Karpas-422 (cell line): ENCODE measurements around the gene SRBD1. TPM values are rescaled to one million over a fixed set of nuclear protein-coding genes. Genes with fewer than 3 reads are reported as not detected.

Experiments
- DNase-seq: peaks from one replicate; pipeline ENCODE4 v3.0.0-alpha.2; 2015
- H2AFZ ChIP-seq: fragments of 200-600 bp; sonication (generic); 2 replicates; pipeline ENCODE4 v1.6.1; 2014; ENCODE audit warnings: antibody characterized with exemption, low read length, mixed read lengths
- H3K27ac ChIP-seq: fragments of 200-600 bp; sonication (generic); 2 replicates; pipeline ENCODE4 v1.5.1; 2014; ENCODE audit warnings: mild to moderate bottlenecking, low read length, moderate library complexity
- H3K27me3 ChIP-seq: fragments of 200-600 bp; sonication (generic); 2 replicates; pipeline ENCODE4 v1.6.1; 2014; ENCODE audit warnings: low read length, mixed read lengths
- H3K36me3 ChIP-seq: fragments of 200-600 bp; sonication (generic); 2 replicates; pipeline ENCODE4 v1.6.1; 2014; ENCODE audit warnings: low read length, mixed read lengths; ENCODE audit not compliant: insufficient read depth
- H3K4me1 ChIP-seq: fragments of 200-600 bp; sonication (generic); 2 replicates; pipeline ENCODE4 v1.6.1; 2014; ENCODE audit warnings: mild to moderate bottlenecking, low read length, mixed read lengths
- H3K4me2 ChIP-seq: fragments of 200-600 bp; sonication (generic); 2 replicates; pipeline ENCODE4 v1.6.1; 2014; ENCODE audit warnings: low read length, low read depth, mild to moderate bottlenecking; ENCODE audit not compliant: poor library complexity, severe bottlenecking
- H3K4me3 ChIP-seq: fragments of 200-600 bp; sonication (generic); 2 replicates; pipeline ENCODE4 v1.5.1; 2014; ENCODE audit warnings: mild to moderate bottlenecking, antibody characterized with exemption, low read length, mixed read lengths
- H3K79me2 ChIP-seq: fragments of 200-600 bp; sonication (generic); 2 replicates; pipeline ENCODE4 v1.6.1; 2014; ENCODE audit warnings: mild to moderate bottlenecking, low read length, mixed read lengths
- H3K9ac ChIP-seq: fragments of 200-600 bp; sonication (generic); 2 replicates; pipeline ENCODE4 v1.6.0; 2014; ENCODE audit warnings: low read length
- H3K9me2 ChIP-seq: fragments of 200-600 bp; sonication (generic), shearing (Covaris generic); replicated peaks from 2 replicates; pipeline ENCODE4 v1.6.0; 2014; ENCODE audit warnings: mild to moderate bottlenecking, low read length, moderate library complexity; ENCODE audit not compliant: insufficient read depth
- H3K9me3 ChIP-seq: fragments of 300-700, 200-600 bp; sonication (generic); 2 replicates; pipeline ENCODE4 v1.6.1; 2014; ENCODE audit warnings: low read length, mixed read lengths
- H4K20me1 ChIP-seq: fragments of 200-600 bp; sonication (generic); 2 replicates; pipeline ENCODE4 v1.6.1; 2014; ENCODE audit warnings: mild to moderate bottlenecking, antibody characterized with exemption, low read length, low read depth; ENCODE audit not compliant: insufficient read depth
- total RNA-seq: library from RNA; depleted of rRNA; stranded (reverse); fragments of >200 nt; shearing (Covaris generic); gene quantifications from 2 replicates; pipeline ENCODE4 v1.2.3, GENCODE V29; 2014; ENCODE audit warnings: low replicate concordance

SRBD1 gene
- total RNA-seq, 1 experiment from 2014 or later, result 29.7 TPM

- Histone ChIP-seq H3K79me2 (peaks cover 49% of the 10 kb centered on the region), H3K9me2 (no peaks in the 10 kb centered on the region), H3K9ac (no peak overlapping the region), H4K20me1 (no peaks in the 10 kb centered on the region), H3K27me3 (no peaks in the 10 kb centered on the region), H3K27ac (no peak overlapping the region), H2AFZ (no peak overlapping the region), H3K4me2 (no peak overlapping the region), H3K4me3 (no peak overlapping the region), H3K9me3 (no peaks in the 10 kb centered on the region), H3K4me1 (no peaks in the 10 kb centered on the region), H3K36me3 (peaks cover 49% of the 10 kb centered on the region)
- DNase-seq, result no peak
Measured at GRCh38 chr2:45598545-45598944, 12.5 kb downstream of the SRBD1 start.

GRCh38 chr2:45596761-45597160 is 14.3 kb downstream of the SRBD1 start:
- Histone ChIP-seq H2AFZ (no peak overlapping the region), H3K4me2 (no peak overlapping the region), H3K27me3 (no peaks in the 10 kb centered on the region), H3K4me3 (no peak overlapping the region), H3K9ac (no peak overlapping the region), H3K79me2 (peaks cover 58% of the 10 kb centered on the region), H3K27ac (no peak overlapping the region), H4K20me1 (no peaks in the 10 kb centered on the region), H3K4me1 (no peaks in the 10 kb centered on the region), H3K36me3 (peaks cover 54% of the 10 kb centered on the region), H3K9me3 (no peaks in the 10 kb centered on the region), H3K9me2 (no peaks in the 10 kb centered on the region)
- no peak for DNase-seq

- no peak for DNase-seq
- Histone ChIP-seq H3K9me3 (no peaks in the 10 kb centered on the region), H2AFZ (no peak overlapping the region), H4K20me1 (no peaks in the 10 kb centered on the region), H3K4me2 (no peak overlapping the region), H3K27ac (no peak overlapping the region), H3K4me1 (no peaks in the 10 kb centered on the region), H3K79me2 (peaks cover 62% of the 10 kb centered on the region), H3K4me3 (no peak overlapping the region), H3K27me3 (no peaks in the 10 kb centered on the region), H3K9me2 (no peaks in the 10 kb centered on the region), H3K36me3 (peaks cover 50% of the 10 kb centered on the region), H3K9ac (no peak overlapping the region)
Measured at GRCh38 chr2:45595721-45596435, 15.2 kb downstream of the SRBD1 start.

GRCh38 chr2:45591073-45591472 is 20.0 kb downstream of the SRBD1 start:
- DNase-seq, result no peak
- no peak overlapping the region for H3K4me2 ChIP-seq
- H3K9ac ChIP-seq, result no peak overlapping the region
- H3K79me2 ChIP-seq, result peaks cover 66% of the 10 kb centered on the region
- no peak overlapping the region for H3K27ac ChIP-seq
- H2AFZ ChIP-seq, result no peak overlapping the region
- H3K4me3 ChIP-seq, result no peak overlapping the region
- no peaks in the 10 kb centered on the region for H3K9me3 ChIP-seq
- no peaks in the 10 kb centered on the region for H4K20me1 ChIP-seq
- peaks cover 27% of the 10 kb centered on the region for H3K36me3 ChIP-seq
- H3K4me1 ChIP-seq, result peaks cover 7% of the 10 kb centered on the region; the same call in 1 of the 2 replicates
- no peaks in the 10 kb centered on the region for H3K9me2 ChIP-seq
- no peaks in the 10 kb centered on the region for H3K27me3 ChIP-seq

GRCh38 chr2:45588158-45588829 is 22.8 kb downstream of the SRBD1 start:
- Histone ChIP-seq H4K20me1 (no peaks in the 10 kb centered on the region), H3K9me2 (no peaks in the 10 kb centered on the region), H3K4me2 (no peak overlapping the region), H3K9ac (no peak overlapping the region), H3K27me3 (no peaks in the 10 kb centered on the region), H2AFZ (no peak overlapping the region), H3K9me3 (no peaks in the 10 kb centered on the region), H3K79me2 (peaks cover 70% of the 10 kb centered on the region), H3K36me3 (peaks cover 17% of the 10 kb centered on the region), H3K27ac (no peak overlapping the region), H3K4me1 (peaks cover 15% of the 10 kb centered on the region), H3K4me3 (no peak overlapping the region)
- no peak for DNase-seq

GRCh38 chr2:45586600-45586999 is 24.5 kb downstream of the SRBD1 start:
- Histone ChIP-seq H3K27ac (no peak overlapping the region), H4K20me1 (no peaks in the 10 kb centered on the region), H3K27me3 (no peaks in the 10 kb centered on the region), H3K9ac (no peak overlapping the region), H3K9me3 (no peaks in the 10 kb centered on the region), H3K36me3 (peaks cover 5% of the 10 kb centered on the region; the same call in 1 of the 2 replicates), H2AFZ (no peak overlapping the region), H3K9me2 (no peaks in the 10 kb centered on the region), H3K4me1 (peaks cover 15% of the 10 kb centered on the region), H3K4me3 (no peak overlapping the region), H3K4me2 (no peak overlapping the region), H3K79me2 (peaks cover 64% of the 10 kb centered on the region)
- no peak for DNase-seq

GRCh38 chr2:45585267-45585861 is 25.7 kb downstream of the SRBD1 start:
- no peaks in the 10 kb centered on the region for H3K27me3 ChIP-seq
- no peaks in the 10 kb centered on the region for H3K9me3 ChIP-seq
- H3K4me3 ChIP-seq, result no peak overlapping the region
- H2AFZ ChIP-seq, result no peak overlapping the region
- H3K79me2 ChIP-seq, result peaks cover 55% of the 10 kb centered on the region
- H4K20me1 ChIP-seq, result no peaks in the 10 kb centered on the region
- H3K9me2 ChIP-seq, result no peaks in the 10 kb centered on the region
- 0 out of 2 replicates have a peak, but pooled peaks cover 3% of the 10 kb centered on the region for H3K36me3 ChIP-seq
- DNase-seq, result peak; percentile 84
- H3K4me2 ChIP-seq, result peak overlapping the region; percentile 32
- no peak overlapping the region for H3K9ac ChIP-seq
- H3K27ac ChIP-seq, result no peak overlapping the region
- H3K4me1 ChIP-seq, result peaks cover 15% of the 10 kb centered on the region

GRCh38 chr2:45583977-45584376 is 27.1 kb downstream of the SRBD1 start:
- Histone ChIP-seq H3K4me3 (no peak overlapping the region), H3K4me1 (peaks cover 17% of the 10 kb centered on the region), H3K4me2 (no peak overlapping the region)

More at GRCh38 chr2:45583977-45584376, 27.1 kb downstream of the SRBD1 start:
- Histone ChIP-seq H3K9me3 (no peaks in the 10 kb centered on the region), H3K9me2 (no peaks in the 10 kb centered on the region), H3K36me3 (no peaks in the 10 kb centered on the region), H3K9ac (no peak overlapping the region), H3K27me3 (no peaks in the 10 kb centered on the region), H4K20me1 (no peaks in the 10 kb centered on the region), H3K27ac (no peak overlapping the region), H2AFZ (no peak overlapping the region), H3K79me2 (peaks cover 46% of the 10 kb centered on the region)
- no peak for DNase-seq
